Right kidney (tissue), 9 donors: ENCODE data around the gene OTUB2.
A peak's percentile ranks its signal among the peaks of the same experiment; 100 is the strongest.

ENCODE experiments used
- DNase-seq: peaks from one replicate; pipeline ENCODE4 v3.0.0-alpha.2; 2016
- long read RNA-seq, 8 donors: transcript quantifications; one replicate each; lab custom pipeline, GENCODE V29; 2026

The OTUB2 gene
- long read RNA-seq, donor 1, partial matches to known transcripts, result 0 of 1 reads
- long read RNA-seq, donor 1, other reads (novel, unspliced or antisense), result 0 of 1 reads
- long read RNA-seq, donor 2, result 0 reads
- long read RNA-seq, donor 3, result 0 reads
- long read RNA-seq, donor 4, result 0 reads
- long read RNA-seq, donor 5, result 0 reads
- long read RNA-seq, donor 6, partial matches to known transcripts, result 0 of 3 reads
- long read RNA-seq, donor 6, other reads (novel, unspliced or antisense), result 0 of 3 reads
- long read RNA-seq, donor 7, result 0 reads
- long read RNA-seq, donor 8, partial matches to known transcripts, result 0 of 1 reads
- long read RNA-seq, donor 8, other reads (novel, unspliced or antisense), result 0 of 1 reads

DNA sequence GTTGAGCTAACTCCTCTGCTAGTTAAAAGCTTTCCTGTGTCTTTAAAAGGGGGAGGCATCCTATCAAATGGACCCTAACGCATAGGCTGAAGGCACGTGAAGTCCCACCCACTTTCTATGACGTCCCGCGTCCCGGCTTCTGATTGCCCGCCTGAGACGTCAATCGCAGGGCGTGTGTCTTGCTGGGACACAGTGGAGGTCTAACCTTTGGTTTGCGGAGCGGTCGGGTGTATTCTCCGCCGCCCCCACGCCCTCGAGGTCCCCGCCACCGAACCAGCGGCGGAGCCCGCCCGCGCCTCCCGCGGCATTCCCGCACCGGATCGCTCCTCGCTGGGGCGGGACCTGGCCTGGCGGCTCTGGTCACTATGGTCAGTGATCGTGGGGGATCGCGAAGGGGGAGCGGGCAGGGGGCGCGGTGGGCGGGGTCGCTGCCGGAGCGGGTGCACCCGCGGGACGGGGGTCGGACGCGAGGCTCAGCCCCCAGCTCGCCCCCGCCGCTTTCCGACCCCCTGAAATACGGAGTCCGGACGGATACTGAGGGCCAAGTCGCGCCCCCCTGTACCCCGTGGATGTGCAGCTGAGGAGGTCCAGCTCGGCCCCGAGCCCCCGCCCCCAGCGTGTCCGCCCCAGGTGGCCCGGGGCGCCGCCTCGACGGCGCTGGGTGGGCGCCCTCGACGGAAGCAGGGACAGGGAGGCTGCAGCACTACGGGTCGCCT lies at the start of gene OTUB2:
Gene OTUB2 (plus strand): TSS at position 168 of the 716 bp plus-strand sequence. CDS start 198 bp downstream, at position 366.
- DNase-seq, result peak; percentile 88

DNA sequence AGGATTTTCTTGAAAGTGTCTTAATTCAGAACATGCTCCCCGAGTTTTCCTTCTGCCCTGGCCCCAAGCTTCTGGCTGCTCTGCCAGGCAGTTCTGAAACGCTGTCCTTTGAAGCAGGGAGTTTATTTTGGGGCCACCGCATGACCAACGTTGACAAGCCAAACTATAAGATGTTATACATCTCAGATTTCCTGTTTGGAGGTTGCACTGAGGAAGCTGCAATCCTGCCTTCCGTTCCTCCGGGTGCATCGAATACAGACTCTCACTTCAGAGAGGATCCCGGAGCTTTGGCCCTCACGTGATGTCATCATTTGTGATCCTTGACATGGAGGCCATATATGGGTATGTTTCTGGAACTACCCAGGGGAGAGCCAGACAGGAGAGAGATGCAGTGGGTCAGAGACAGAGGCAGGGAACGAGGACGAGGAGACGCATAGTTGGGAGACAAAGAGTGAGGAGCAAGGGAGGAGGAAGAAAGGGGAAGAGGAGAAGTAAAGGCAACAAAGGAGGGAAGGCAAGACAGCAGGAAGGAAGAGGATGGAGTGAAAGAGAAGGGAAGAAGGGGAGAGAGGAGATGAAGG lies 49.6 kb upstream of the OTUB2 start, which contains the start of gene ASB2:
Gene ASB2 (minus strand): TSS at position 94 of the 581 bp plus-strand sequence. CDS start 12,031 bp downstream, outside the sequence.
- DNase-seq, result no peak

DNA sequence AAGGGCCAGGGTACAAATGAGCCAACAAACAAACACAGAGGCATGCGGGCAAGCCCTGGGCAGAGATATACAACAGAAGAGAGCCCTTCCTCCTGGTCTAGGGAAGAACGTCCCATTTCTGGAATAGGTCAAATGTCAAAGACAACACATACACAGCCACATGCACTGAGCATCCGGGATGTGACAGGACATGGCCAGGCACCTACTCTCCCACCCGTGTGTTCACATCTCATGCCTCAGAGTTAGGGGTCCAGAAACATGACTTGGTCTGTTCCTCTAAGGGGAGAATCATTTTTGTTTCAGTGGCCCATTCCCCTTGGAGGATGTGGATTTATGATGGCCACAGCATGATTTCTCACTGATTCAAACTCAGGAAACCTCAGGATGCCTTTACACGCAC lies 49.0 kb upstream of the OTUB2 start:
- no peak for DNase-seq

DNA sequence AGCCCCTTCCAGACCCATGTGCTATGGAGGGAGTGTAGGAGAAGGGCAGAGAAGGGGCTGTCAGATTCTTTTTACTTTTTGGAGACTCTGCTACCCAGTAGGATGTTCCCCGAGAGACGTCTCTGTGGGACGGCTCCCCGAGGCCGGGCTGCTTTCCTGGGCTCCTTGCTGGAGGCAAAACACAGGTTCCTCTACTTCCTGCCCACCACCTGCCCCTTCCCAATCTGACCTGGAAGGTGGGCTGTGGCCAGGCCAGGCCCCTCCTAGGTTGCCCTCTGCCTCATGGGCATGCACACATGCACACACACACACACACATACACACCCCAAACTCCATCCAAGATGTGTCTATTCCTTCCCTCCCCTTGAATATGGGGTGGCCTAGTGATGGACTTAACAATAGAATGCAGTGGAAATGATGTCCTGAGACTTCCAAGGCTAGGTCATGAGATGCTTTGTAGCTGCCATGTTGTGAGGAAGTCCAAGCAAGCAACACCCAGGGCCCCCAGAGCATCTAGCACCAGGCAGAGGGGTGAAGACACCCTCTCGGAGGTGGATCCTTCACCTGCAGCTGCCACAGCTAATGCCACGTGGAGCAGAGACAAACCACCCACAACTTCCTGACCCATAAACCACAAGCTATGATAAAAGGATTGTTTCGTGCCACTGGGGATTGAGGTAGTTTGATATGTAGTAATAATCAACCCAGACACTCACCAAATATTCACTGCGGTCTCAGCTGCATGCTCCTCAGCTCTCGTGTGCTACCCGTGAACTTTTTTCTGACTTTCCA lies 48.2 kb upstream of the OTUB2 start:
- no peak for DNase-seq

DNA sequence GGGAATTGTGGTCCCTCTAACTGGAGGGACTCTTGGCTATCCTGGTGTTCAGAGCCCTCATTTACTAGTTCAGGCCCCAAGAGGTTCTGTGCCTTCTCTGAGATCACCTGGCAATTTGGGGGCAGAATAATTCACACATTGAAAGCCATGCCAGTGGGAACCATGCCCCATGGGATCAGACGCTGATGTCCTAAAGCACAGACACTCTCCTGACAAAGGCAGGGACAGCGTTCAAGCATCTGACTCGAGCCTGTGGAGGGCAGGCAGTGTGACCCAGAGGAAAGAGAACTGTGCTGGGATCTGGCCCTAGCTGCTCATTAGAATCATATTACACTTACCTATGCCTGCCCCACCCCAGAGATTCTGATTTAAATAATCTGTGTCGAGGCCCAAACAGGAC lies 47.4 kb upstream of the OTUB2 start:
- no peak for DNase-seq

DNA sequence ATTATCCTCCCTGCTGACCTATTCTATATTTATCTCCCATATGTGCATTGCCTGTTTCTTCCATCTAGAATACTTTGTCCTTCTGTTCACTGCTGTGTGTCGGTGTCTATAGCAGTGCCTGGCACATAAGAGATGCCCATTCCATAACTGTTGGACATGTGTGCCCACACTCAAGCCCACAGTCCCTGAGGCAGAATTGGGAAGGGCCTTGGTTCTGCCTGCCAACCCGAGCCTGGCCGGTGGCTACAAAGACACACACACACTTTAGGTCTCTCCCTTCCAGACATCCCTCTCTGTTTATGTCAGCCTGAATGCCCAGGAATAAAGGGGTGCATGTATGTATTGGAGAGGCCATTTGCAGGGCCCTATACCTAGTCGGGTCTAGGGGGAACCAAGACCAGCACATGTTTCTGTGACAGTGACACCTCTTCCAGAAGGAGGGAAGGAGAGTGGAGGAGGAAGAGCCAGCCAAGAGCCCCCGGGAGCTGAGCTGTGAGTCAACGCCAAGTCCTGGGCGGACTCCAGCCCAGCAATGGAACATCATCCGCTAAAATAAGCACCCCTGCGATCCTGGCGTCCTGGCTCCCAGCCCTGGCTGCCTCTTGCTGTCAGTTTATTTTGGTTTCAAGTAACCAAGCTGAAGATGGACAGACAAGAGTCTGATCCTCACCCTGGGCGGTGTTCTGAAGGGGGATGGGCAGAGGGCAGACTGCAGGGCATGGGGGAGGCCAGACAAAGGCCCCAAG lies 45.5 kb upstream of the OTUB2 start:
- no peak for DNase-seq

DNA sequence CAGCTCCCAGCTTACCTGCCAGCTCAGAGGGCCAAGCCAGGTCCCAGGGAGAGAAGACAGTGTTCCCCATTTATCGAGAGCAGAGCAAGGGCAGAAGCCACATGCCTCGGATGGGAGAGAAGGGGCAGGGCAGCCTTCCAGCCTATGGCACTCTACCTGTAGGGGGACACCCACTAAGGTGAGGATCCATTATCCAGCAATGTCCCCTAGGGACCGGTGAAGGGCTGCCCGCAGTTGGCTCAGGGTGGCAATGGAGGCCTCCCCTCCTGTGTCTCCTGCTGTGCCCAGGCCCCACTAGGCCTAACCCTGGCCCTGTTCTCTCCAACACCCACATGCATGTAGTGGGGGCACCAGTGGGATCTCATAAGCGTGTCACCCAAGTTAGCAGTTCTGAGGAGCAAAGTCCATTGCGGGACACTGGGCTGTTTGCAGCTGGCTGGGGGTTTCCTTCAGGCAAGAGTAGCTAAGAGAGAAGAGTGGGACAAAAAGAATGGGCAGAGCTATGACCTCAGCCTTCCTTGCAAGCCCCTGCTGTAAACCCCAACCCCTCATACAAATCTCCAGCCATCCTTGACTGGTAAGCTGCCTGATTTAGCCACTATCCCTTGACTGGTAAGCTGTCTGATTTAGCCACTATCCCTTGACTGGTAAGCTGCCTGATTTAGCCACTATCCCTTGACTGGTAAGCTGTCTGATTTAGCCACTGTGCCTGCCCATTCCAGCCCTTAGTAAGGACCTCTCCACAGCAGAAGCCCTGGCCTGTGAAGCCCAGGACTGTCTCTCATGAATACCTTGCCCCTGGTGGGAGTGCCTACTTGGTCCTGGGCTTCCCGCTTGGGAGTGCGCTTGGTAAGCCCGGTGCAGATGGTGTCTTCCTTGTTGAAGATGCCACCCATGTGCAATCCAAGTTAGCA lies 44.6 kb upstream of the OTUB2 start:
- DNase-seq, result no peak

DNA sequence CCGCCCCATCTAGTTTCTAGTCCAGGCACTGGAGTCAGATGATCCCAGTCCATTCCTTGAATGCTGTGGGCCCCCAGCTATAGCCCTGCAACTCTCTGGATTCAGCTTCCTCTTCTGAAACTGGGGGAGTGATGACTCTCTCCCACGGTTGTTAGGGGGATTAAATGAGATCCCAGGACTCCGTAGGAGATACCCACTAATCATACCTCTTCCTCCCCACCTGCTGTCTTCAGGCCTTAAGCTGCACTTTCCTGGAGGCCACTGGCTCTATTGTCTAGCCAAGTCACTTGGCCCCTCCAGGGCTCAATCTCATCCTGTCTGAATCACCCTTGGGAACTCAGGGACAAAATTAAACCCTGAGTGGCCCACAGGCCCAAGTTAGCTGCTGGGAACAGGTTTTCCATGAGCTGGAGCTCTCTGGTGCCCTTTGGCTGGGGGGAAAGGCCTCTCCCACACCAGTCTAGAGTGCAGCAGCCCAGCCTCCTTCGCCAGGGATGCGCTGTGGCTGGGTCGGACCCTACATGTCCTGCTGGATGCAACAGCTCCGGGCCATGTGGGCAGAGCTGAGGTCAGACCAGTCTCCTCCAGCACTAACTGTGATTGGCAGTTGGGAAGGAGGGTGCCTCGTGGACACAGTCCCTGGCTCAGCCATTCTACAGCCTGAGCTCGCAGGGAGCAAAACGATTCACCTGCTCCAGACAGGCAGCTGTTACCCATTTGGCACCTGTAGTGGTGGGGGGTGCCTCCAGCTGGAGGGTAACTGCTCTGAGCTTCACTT lies 43.7 kb upstream of the OTUB2 start:
- no peak for DNase-seq

DNA sequence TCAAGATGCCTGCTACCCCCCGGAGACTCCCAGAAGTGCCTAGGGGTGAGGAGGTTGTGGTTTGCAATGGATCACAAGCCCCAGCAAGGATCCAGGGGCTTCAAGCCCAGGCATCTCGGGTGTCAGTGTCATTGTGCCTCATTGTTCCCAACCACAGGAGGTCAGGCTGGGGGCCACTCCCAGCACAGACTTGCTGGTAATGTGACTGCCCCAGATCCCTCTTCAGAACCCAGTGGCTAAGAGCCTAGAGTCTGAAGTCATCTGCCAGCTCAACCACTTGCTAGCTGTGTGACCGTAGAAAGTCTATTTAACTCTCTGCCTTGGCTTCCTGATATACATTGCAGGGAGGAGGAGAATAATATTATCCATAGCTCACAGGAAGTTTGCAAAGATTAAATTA lies 42.1 kb upstream of the OTUB2 start:
- DNase-seq, result no peak

DNA sequence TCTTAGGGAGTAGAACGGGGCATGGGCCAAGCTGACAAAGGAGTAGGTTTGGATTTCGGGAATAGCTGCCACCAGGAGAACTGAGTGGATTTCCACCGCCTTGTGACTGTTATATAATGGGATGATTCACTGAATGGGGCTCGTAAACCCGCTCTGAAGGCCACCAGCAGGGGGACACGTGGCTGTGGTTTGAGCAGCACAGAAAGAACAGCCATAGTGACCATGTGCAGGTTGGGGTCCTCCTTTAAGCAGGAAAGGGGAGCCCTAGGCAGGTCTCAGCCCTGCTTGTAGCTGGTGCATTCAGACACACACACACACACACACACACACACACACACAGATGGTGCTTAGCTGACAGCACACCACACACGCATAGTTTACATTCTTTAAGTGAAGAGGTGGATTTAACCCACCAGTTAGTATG lies 41.1 kb upstream of the OTUB2 start:
- no peak for DNase-seq

DNA sequence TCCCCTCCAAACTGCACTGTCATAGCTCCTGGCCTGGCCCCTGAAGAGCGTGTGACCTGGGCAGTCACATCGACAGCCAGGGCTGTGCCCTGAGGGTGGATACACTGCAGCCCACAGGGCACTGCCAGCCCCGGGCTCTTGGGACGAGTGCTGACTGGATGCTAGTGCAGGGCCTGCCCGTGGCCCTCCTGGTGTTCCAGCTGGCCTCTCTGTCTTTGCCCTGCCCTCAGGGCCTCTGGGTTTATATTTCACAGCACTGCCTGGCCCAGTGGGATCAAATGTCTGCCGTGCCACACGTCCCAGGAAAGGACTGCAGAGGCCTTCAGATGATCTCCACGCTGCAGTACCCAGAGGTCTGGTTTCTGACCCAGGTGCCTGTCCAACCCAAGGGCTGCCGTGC lies 39.2 kb upstream of the OTUB2 start:
- no peak for DNase-seq

DNA sequence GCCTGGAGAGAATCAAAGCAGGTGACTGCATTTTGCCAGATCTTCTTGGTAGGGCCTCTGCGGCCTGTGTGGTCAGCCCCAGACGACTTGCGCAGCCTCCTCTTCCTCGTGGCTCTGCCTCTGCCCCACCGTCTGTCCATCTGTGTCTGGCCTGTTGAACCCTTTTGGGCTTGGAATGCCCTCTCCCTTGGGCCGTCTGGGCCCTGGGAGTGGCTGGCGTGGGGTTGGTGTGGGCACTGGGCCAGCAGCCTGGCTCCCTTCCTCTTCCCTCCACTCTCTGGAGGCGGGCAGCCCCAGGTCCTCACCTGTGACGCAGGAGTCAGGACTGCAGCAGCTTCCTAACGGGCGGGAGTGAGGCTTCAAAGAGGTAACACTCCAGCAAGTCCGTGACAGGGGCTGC lies 38.8 kb upstream of the OTUB2 start:
- peak; percentile 47 for DNase-seq

DNA sequence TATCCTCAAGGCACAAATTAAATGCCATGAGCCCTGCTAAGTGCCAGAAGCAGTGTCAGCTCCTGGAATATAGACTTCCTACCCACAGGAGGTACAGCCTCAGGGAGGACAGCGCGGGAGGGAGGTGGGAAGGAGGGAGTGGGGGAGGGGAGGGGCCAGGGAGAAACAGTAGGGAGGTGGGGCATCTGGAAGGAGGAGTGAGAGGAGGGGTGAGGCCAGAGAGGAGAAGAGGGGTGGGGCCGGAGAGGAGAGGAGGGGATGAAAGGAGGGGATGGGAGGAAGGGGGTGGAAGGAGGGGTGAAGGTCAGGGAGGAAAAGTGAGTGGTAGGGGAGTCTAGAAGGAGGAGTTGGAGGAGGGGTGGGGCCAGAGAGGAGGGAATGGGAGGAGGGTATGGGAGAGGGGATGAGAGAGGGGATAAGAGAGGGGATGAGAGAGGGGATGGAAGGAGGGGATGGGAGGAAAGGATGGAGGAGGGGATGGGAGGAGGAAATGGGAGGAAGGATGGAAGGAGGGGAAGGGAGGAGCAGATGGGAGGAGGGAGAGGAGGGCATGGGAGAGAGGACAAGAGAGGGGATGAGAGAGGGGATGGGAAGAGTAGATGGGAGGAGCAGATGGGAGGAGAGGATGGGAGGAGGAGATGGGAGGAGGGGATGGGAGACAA lies 38.2 kb upstream of the OTUB2 start:
- DNase-seq, result no peak

DNA sequence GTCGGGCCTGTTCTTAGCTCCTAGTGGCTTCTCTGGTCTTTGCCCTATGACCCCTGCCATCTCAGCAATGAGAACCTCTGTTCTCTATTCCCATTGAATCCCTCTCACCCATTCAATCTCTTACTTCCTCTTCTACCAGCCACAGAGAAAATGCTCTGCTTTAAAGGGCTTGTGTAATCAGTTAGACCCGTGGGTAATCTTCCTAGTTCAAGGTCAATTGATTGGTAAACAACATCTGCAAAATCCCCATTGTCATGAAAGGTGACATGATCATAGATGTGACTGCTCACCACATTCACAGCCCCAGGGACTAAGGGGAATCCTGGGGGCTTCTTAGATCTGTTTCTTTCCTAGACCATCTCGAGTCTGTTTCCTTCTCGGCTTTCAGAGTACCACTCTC lies 36.2 kb upstream of the OTUB2 start:
- no peak for DNase-seq

DNA sequence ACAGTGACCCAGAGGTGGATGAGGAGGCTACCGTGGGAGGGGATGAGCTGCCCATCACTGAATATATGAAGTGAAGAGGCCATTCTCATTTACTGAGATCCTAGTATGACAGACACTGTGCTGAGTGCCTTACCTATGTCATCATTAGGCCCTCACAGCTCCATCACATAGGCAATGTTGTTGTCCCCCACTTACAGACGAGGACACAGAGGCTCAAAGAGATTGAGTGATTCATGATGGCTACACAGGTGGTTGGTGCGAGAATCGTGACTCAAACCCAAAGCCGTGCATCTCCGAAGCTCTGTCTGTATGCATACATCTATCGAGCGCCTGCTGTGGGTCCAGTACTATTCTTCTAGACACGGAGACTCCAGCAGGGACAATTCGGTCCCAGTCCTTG lies 34.9 kb upstream of the OTUB2 start:
- DNase-seq, result no peak

DNA sequence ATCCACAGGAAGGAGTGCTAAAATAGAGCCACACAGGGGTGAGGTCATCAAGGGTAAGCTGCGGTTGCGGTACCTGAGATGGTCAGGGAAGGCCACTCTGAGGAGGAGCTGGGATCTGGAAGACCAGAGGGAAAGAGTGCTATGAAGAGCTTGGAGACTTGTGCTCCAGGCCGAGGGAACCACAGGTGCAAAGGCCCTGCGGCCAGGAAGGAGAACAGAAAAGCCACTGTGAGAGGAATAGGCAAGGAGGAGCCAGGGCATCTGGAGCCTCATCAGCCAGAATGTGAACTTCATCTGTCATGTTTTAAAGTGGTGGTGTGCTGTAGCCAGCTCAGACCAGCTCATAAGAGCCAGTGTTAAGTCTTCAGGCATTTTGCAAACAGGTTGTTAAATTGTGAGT lies 34.5 kb upstream of the OTUB2 start:
- no peak for DNase-seq

DNA sequence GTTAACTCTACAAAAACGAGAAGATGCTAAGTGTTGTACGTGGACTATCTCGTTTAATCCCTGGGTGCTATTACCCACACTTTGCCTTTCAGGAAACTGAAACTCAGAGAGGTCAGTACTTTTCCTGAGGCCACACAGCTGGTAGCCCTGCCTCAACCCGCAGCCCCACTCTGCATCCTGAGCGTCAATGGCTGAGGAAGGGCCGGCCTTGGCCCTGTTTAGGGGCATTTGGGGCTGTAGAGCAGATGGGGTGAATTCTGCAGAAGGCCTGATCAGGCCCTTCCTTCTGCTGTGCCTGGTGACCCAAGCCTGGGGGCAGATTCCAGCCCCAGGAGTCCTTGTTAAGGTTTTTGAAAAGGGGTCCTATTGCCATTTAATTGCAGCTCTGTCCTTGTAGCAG lies 32.8 kb upstream of the OTUB2 start:
- no peak for DNase-seq

DNA sequence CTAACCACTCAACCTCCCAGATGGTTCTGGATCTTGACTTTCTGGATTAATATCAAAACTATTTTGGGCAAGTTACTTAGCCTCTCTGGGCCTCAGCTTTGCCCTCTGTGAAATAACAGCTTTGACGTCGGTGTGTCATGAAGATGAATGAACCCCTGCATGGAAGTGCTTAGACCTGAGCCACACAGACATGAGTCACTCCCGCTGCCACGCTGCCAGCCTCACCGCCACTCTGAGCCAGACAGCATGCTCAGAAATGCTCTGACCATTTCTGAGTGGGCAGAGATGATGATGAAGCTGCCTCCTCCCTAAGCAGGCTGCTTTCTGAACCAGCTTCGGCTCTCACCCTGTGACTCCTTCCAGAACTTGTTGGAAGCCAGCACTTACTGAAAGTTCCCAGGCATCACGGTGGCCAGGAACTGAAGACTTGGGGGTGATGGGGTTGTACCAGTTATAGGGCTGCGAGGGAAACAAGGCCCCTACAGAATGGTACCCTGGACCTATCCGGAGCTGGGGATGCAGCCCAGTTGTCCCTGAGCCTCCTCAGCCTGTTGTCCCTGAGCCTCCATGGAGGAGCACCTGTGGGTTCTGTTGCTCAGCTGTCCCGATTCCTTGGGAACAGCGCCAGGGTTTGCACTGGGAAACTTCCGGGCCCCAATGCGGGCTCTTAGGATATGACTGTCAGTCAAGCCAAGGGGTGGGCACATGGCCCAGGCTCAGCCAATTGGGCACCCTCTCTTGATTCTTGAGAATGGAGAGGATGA lies 31.0 kb upstream of the OTUB2 start:
- DNase-seq, result no peak
